Activated CD4-positive, alpha-beta T cell treated with anti-CD3 and anti-CD28 coated beads for 1 hour (primary cell): ENCODE measurements around the gene CLEC1B.
"Not testable (repeated sequence)": the region's sequence is repeated elsewhere in the genome, so short reads cannot be mapped to it uniquely, and the experiment has no call there.

ENCODE experiments used
- DNase-seq: peaks from one replicate; pipeline ENCODE4 v3.0.0-alpha.2; 2020

Gene CLEC1B

GRCh38 chr12:9973949-9974348 lies 25.0 kb downstream of the CLEC1B start:
- no peak for DNase-seq

GRCh38 chr12:9971181-9971580 lies 27.7 kb downstream of the CLEC1B start, which contains the start of gene CLEC12A:
TSS of gene CLEC12A (plus strand) at chr12:9971409. CDS start at chr12:9971597, 188 bp downstream.
- DNase-seq = no peak

GRCh38 chr12:9969673-9970072 lies 29.2 kb downstream of the CLEC1B start:
- no peak for DNase-seq

- no peak for DNase-seq
Observed at GRCh38 chr12:9961901-9962300, 37.0 kb downstream of the CLEC1B start.

GRCh38 chr12:9961106-9961505 lies 37.8 kb downstream of the CLEC1B start:
- no peak for DNase-seq

GRCh38 chr12:9960590-9960989 lies 38.3 kb downstream of the CLEC1B start:
- no peak for DNase-seq

GRCh38 chr12:9957834-9958233 lies 41.1 kb downstream of the CLEC1B start:
- no peak for DNase-seq

- DNase-seq = not testable (repeated sequence)
Observed at GRCh38 chr12:9952954-9953729, 45.8 kb downstream of the CLEC1B start.

- peak; percentile 12 for DNase-seq
Observed at GRCh38 chr12:9951026-9951675, 47.8 kb downstream of the CLEC1B start.

- DNase-seq = no peak
Observed at GRCh38 chr12:9948606-9949296, 50.2 kb downstream of the CLEC1B start.

- no peak for DNase-seq
Observed at GRCh38 chr12:9947674-9948073, 51.2 kb downstream of the CLEC1B start.

GRCh38 chr12:9944391-9944790 lies 54.5 kb downstream of the CLEC1B start:
- DNase-seq = no peak

GRCh38 chr12:9943240-9943639 lies 55.7 kb downstream of the CLEC1B start:
- DNase-seq = no peak
